Gastrocnemius medialis (tissue), 4 donors: ENCODE data around the gene S100A8.

ENCODE experiments used
- POLR2A ChIP-seq, 2 donors: fragments of 450-650 bp; IDR thresholded peaks; one replicate each; pipeline ENCODE4 v1.6.1; 2017; ENCODE audit warnings: antibody characterized with exemption in 2 of 2, mild to moderate bottlenecking in 2 of 2, moderate library complexity in 2 of 2
- TF ChIP-seq, protein P1 (sequence below), 5 experiments: fragments of 450-650 bp in 3 of 5; fragments of 200-600 bp in 2 of 5; sonication (generic) in 2 of 5; IDR thresholded peaks in 4 of 5; conservative IDR thresholded peaks in 1 of 5; 1 replicate in 4 of 5; 2 replicates in 1 of 5; pipeline ENCODE4 v1.5.1; 2016 to 2019; ENCODE audit warnings: antibody characterized with exemption in 5 of 5, mild to moderate bottlenecking in 3 of 5, moderate library complexity in 3 of 5

DNA sequence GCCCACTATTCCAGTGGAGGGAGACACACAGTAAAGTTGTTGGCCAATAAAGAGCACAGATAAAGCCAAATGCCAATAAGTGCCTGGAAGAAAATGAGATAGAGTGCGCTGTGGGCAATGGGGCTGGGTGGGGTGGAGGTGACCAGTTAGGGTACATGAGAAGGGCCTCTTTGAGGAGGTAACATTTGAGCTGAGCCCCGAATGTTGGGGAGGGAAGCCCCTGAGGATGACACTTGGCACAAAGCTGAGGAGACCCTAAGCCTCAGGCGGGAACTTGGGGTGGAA lies 32.2 kb downstream of the S100A8 start:
- TF ChIP-seq, protein P1, sequence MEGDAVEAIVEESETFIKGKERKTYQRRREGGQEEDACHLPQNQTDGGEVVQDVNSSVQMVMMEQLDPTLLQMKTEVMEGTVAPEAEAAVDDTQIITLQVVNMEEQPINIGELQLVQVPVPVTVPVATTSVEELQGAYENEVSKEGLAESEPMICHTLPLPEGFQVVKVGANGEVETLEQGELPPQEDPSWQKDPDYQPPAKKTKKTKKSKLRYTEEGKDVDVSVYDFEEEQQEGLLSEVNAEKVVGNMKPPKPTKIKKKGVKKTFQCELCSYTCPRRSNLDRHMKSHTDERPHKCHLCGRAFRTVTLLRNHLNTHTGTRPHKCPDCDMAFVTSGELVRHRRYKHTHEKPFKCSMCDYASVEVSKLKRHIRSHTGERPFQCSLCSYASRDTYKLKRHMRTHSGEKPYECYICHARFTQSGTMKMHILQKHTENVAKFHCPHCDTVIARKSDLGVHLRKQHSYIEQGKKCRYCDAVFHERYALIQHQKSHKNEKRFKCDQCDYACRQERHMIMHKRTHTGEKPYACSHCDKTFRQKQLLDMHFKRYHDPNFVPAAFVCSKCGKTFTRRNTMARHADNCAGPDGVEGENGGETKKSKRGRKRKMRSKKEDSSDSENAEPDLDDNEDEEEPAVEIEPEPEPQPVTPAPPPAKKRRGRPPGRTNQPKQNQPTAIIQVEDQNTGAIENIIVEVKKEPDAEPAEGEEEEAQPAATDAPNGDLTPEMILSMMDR (IDR thresholded peaks at IDR 0.05 in 4 of 5, conservative IDR thresholded peaks at IDR 0.05 in 1 of 5): no peak
- no peak for TF ChIP-seq POLR2A (IDR thresholded peaks at IDR 0.05)
